GM12892 (cell line): Measurements from ENCODE around the gene ESD.

ENCODE experiments used
- POLR2A ChIP-seq: IDR thresholded peaks from 2 replicates; pipeline ENCODE4 v1.6.1; 2011; ENCODE audit warnings: low read depth, low read length, control low read depth
- POLR2AphosphoS5 ChIP-seq: IDR thresholded peaks from 2 replicates; pipeline ENCODE4 v1.6.1; 2011; ENCODE audit warnings: low read depth, low read length, control low read depth
- TAF1 ChIP-seq: IDR thresholded peaks from 2 replicates; pipeline ENCODE4 v1.6.1; 2011; ENCODE audit warnings: low read depth, mild to moderate bottlenecking, control low read depth, low read length, borderline replicate concordance

DNA sequence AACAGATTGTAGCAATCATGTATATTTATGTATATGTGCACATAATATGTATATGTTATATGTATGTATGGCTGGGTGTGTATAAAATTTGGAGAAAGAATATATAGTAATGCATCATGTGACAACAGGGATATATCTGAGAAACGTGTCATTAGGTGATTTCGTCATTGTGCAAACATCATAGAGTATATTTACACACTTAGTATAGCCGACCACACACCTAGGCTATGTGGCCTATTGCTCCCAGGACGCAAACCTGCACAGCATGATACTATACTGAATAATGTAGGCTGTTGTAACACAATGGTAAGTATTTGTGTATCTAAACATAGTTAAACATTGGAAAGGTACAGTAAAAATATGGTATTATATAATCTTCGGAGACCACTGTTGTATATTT is 43.8 kb downstream of the ESD start:
- no peak for TF ChIP-seq TAF1
- no peak for TF ChIP-seq POLR2AphosphoS5
- TF ChIP-seq POLR2A: no peak
